Astrocyte of the cerebellum (primary cell): ENCODE results near the gene TEX261.

Experiments
- DNase-seq: peaks from one replicate; pipeline ENCODE4 v3.0.0-alpha.2; 2011; ENCODE audit warnings: low read depth
- H3K4me3 ChIP-seq: 2 replicates; pipeline ENCODE4 v1.5.1; 2011; ENCODE audit warnings: mild to moderate bottlenecking, low read depth, low read length, moderate library complexity
- in situ Hi-C: cut with HindIII; loops from 2 replicates; pipeline ENCODE4 v1.10.0; 2017; ENCODE audit warnings: low sequenced_read_pairs
- TF ChIP-seq, protein P1 (sequence below): IDR thresholded peaks from 2 replicates; pipeline ENCODE4 v1.5.1; 2012; ENCODE audit warnings: low read length, low read depth, moderate library complexity, mild to moderate bottlenecking; ENCODE audit errors: missing control alignments

The TEX261 gene

GRCh38 chr2:70979626-70980025, 15.0 kb downstream of the TEX261 start:
- TF ChIP-seq, protein P1, sequence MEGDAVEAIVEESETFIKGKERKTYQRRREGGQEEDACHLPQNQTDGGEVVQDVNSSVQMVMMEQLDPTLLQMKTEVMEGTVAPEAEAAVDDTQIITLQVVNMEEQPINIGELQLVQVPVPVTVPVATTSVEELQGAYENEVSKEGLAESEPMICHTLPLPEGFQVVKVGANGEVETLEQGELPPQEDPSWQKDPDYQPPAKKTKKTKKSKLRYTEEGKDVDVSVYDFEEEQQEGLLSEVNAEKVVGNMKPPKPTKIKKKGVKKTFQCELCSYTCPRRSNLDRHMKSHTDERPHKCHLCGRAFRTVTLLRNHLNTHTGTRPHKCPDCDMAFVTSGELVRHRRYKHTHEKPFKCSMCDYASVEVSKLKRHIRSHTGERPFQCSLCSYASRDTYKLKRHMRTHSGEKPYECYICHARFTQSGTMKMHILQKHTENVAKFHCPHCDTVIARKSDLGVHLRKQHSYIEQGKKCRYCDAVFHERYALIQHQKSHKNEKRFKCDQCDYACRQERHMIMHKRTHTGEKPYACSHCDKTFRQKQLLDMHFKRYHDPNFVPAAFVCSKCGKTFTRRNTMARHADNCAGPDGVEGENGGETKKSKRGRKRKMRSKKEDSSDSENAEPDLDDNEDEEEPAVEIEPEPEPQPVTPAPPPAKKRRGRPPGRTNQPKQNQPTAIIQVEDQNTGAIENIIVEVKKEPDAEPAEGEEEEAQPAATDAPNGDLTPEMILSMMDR: no peak
- H3K4me3 ChIP-seq: no peak overlapping the region
- DNase-seq: no peak

GRCh38 chr2:70979180-70979488, 15.5 kb downstream of the TEX261 start:
- TF ChIP-seq, protein P1: no peak
- in situ Hi-C loops: no loop called here
- no peak for DNase-seq
- peak overlapping the region; percentile 49 for H3K4me3 ChIP-seq

More at GRCh38 chr2:70979626-70980025, 15.0 kb downstream of the TEX261 start:
- in situ Hi-C loops: no loop called here

- in situ Hi-C loops: no loop called here
Measured at GRCh38 chr2:70978341-70979179, 16.1 kb downstream of the TEX261 start, which contains the start of gene ANKRD53. TSS of gene ANKRD53 (plus strand) at chr2:70978630. CDS start at chr2:70978646, 16 bp downstream.

DNA sequence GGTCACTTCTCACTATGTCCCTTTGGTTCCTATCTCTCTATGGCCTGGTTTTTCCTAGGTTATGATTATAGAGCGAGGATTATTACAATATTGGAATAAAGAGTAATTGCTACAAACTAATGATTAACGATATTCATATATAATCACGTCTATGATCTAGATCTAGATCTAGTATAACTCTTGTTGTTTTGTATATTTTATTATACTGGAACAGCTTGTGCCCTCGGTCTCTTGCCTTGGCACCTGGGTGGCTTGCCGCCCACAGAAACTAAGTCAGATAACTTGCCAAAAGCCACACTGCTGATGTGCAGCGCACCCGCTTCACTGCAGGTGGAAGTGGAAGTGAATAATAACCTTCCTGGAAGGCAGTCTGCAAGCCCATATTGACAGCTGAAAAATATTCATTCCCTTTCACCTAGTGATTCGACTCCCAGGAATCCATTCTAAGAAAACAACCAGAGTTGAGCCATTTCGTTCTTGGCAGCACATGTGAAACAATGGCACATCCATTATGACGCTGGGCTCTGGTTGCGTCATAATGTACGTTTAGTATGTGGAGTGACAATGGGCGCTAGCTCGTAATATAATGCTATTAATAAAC, 17.0 kb downstream of the TEX261 start:
- peak; percentile 55 for DNase-seq
- in situ Hi-C loops: no loop called here
- TF ChIP-seq, protein P1: no peak
- peak overlapping the region; percentile 49 for H3K4me3 ChIP-seq

More at GRCh38 chr2:70978341-70979179, 16.1 kb downstream of the TEX261 start, which contains the start of gene ANKRD53:
- H3K4me3 ChIP-seq: peak within 1 kb of the TSS; percentile 49
- DNase-seq: no peak
- TF ChIP-seq, protein P1: no peak

DNA sequence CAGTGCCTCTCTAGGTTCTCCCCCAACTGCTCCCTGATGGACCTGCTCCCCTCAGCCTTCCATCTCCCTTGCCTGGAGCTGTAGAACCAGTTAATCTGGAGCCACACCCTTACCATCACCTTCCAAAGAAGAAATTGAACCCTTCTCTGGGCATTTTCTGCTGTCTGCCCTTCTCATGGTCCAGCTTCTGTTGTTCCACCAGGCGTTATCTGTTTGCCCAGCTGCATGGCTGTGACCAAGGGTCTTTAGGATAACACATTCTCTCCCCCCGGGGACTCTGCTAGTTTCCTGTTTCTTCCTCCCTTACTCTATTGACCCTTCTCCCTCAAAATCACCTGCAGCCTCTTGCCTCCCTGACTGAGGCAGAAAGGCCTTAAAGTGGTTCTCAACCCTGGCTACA, 19.4 kb downstream of the TEX261 start:
- H3K4me3 ChIP-seq: no peak overlapping the region
- TF ChIP-seq, protein P1: no peak
- DNase-seq: no peak
- in situ Hi-C loops: no loop called here

DNA sequence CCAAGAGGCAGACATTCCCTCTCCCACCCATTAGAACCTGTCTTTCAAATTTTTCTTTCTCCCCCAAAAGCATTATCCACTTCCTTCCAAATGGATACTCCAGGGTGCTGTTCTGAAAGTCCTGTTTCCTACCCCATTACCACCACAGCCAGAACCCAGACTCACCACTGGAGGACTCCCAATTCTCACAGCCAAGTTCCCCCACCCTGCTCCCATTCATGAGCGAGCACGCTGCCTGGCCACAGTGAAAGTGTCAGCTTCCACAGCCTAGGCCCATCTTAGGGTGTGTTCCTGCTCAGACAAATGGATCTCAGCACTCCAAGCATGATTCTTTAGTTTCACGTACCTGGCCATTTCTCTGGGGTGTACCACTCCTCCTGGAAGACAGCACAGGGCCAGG, 20.1 kb downstream of the TEX261 start:
- in situ Hi-C loops: no loop called here
- no peak for DNase-seq
- TF ChIP-seq, protein P1: no peak
- H3K4me3 ChIP-seq: no peak overlapping the region
